OCI-LY3 (cell line): ENCODE results near the gene AGAP1.

Source experiments
- H2AFZ ChIP-seq: fragments of 200-600, 300-600 bp; shearing (Covaris generic); 2 replicates; pipeline ENCODE4 v1.6.0; 2014; ENCODE audit warnings: antibody characterized with exemption, low read depth, low read length
- H3K27ac ChIP-seq: fragments of 200-600, 300-600 bp; sonication (generic); 2 replicates; pipeline ENCODE4 v1.5.1; 2014; ENCODE audit warnings: mild to moderate bottlenecking, low read length, moderate library complexity, mixed read lengths
- H3K27me3 ChIP-seq: fragments of 200-600, 300-600 bp; sonication (generic); 2 replicates; pipeline ENCODE4 v1.6.1; 2014; ENCODE audit warnings: low read depth, low read length, mixed read lengths
- H3K36me3 ChIP-seq: fragments of 200-600, 300-600 bp; sonication (generic); replicated peaks from 2 replicates; pipeline ENCODE3; 2014; ENCODE audit warnings: low read depth, low read length, mixed read lengths
- H3K4me1 ChIP-seq: fragments of 300-600, 200-600 bp; sonication (generic); 2 replicates; pipeline ENCODE4 v1.6.1; 2014; ENCODE audit warnings: low read length, mixed read lengths
- H3K4me2 ChIP-seq: fragments of 200-600, 300-600 bp; sonication (generic); 2 replicates; pipeline ENCODE4 v1.6.1; 2014; ENCODE audit warnings: low read length, mixed read lengths
- H3K4me3 ChIP-seq: fragments of 300-600, 200-600 bp; sonication (generic); 2 replicates; pipeline ENCODE4 v1.5.1; 2014; ENCODE audit warnings: antibody characterized with exemption, mild to moderate bottlenecking, low read length, moderate library complexity
- H3K79me2 ChIP-seq: fragments of 300-600, 200-600 bp; shearing (Covaris generic); 2 replicates; pipeline ENCODE4 v1.6.1; 2014; ENCODE audit warnings: mild to moderate bottlenecking, low read length, mixed read lengths
- H3K9ac ChIP-seq: fragments of 300-600, 200-600 bp; shearing (Covaris generic); 2 replicates; pipeline ENCODE4 v1.6.0; 2014; ENCODE audit warnings: mild to moderate bottlenecking, low read length, moderate library complexity
- H3K9me3 ChIP-seq: fragments of 200-600, 300-600 bp; shearing (Covaris generic); 2 replicates; pipeline ENCODE4 v1.6.1; 2014; ENCODE audit warnings: low read length, mixed read lengths; ENCODE audit not compliant: insufficient read depth
- H4K20me1 ChIP-seq: fragments of 200-600, 300-600 bp; sonication (generic); 2 replicates; pipeline ENCODE4 v1.6.1; 2016; ENCODE audit warnings: low read length, mixed read lengths; ENCODE audit not compliant: insufficient read depth
- CTCF ChIP-seq: fragments of 200-600, 300-600 bp; sonication (generic); IDR thresholded peaks from 2 replicates; pipeline ENCODE4 v1.5.1; 2014; ENCODE audit warnings: antibody characterized with exemption, low read length, low read depth
- EZH2phosphoT487 ChIP-seq: fragments of 200-600 bp; shearing (Covaris generic); IDR thresholded peaks from 2 replicates; pipeline ENCODE4 v1.6.1; 2018; ENCODE audit warnings: antibody characterized with exemption, mixed run types, low read depth

AGAP1 gene

GRCh38 chr2:235848946-235849345, 355.1 kb downstream of the AGAP1 start:
- TF ChIP-seq EZH2phosphoT487 (no peak), CTCF (no peak)
- Histone ChIP-seq H3K9me3 (no peaks in the 10 kb centered on the region), H3K79me2 (no peaks in the 10 kb centered on the region), H3K27ac (no peak overlapping the region), H3K27me3 (no peaks in the 10 kb centered on the region), H3K9ac (no peak overlapping the region), H3K4me3 (no peak overlapping the region), H3K36me3 (no peaks in the 10 kb centered on the region), H4K20me1 (no peaks in the 10 kb centered on the region), H3K4me1 (no peaks in the 10 kb centered on the region), H3K4me2 (no peak overlapping the region), H2AFZ (no peak overlapping the region)

DNA sequence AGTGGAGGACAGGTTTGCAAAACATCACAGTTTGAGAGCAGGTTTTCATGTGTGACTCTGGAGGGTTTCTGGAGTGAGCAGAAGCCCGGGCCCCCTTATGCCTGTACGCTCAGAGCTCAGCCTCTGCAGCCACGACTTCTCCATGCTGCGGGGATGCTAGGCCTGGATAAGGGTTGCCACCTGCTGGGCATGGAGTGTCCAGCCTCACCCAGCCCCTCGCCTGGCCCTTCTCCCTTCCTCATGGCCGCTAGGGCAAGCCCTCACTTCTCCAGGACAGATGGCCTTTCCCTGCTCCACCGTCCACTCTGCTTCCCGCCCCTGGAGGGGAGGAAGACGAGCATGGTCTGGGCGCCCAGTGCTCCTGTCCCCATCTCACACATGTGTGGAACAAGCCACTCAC, 355.6 kb downstream of the AGAP1 start:
- H3K79me2 ChIP-seq = no peaks in the 10 kb centered on the region
- no peak overlapping the region for H3K4me2 ChIP-seq
- no peaks in the 10 kb centered on the region for H3K9me3 ChIP-seq
- no peaks in the 10 kb centered on the region for H3K36me3 ChIP-seq
- H4K20me1 ChIP-seq = no peaks in the 10 kb centered on the region
- no peak overlapping the region for H2AFZ ChIP-seq
- no peak overlapping the region for H3K27ac ChIP-seq
- no peak overlapping the region for H3K9ac ChIP-seq
- TF ChIP-seq CTCF (no peak), EZH2phosphoT487 (no peak)
- H3K4me1 ChIP-seq = no peaks in the 10 kb centered on the region
- no peak overlapping the region for H3K4me3 ChIP-seq
- H3K27me3 ChIP-seq = no peaks in the 10 kb centered on the region

- Histone ChIP-seq H4K20me1 (no peaks in the 10 kb centered on the region), H3K27ac (no peak overlapping the region), H3K4me3 (no peak overlapping the region)
Observed at GRCh38 chr2:235850289-235850688, 356.4 kb downstream of the AGAP1 start.

GRCh38 chr2:235850771-235851551, 357.1 kb downstream of the AGAP1 start:
- no peak for TF ChIP-seq EZH2phosphoT487
- no peak for TF ChIP-seq CTCF
- H2AFZ ChIP-seq = no peak overlapping the region
- no peaks in the 10 kb centered on the region for H3K79me2 ChIP-seq
- no peaks in the 10 kb centered on the region for H3K9me3 ChIP-seq
- H3K4me1 ChIP-seq = no peaks in the 10 kb centered on the region
- H3K27me3 ChIP-seq = no peaks in the 10 kb centered on the region
- no peak overlapping the region for H3K9ac ChIP-seq
- H4K20me1 ChIP-seq = no peaks in the 10 kb centered on the region
- no peaks in the 10 kb centered on the region for H3K36me3 ChIP-seq
- H3K4me2 ChIP-seq = no peak overlapping the region
- no peak overlapping the region for H3K4me3 ChIP-seq
- H3K27ac ChIP-seq = no peak overlapping the region

More at GRCh38 chr2:235850289-235850688, 356.4 kb downstream of the AGAP1 start:
- H3K9me3 ChIP-seq = no peaks in the 10 kb centered on the region
- no peaks in the 10 kb centered on the region for H3K4me1 ChIP-seq
- no peak overlapping the region for H2AFZ ChIP-seq
- H3K4me2 ChIP-seq = no peak overlapping the region
- no peaks in the 10 kb centered on the region for H3K27me3 ChIP-seq
- no peak overlapping the region for H3K9ac ChIP-seq
- H3K79me2 ChIP-seq = no peaks in the 10 kb centered on the region
- no peaks in the 10 kb centered on the region for H3K36me3 ChIP-seq
- TF ChIP-seq EZH2phosphoT487 (no peak), CTCF (no peak)
